ENCODE measurements around the gene SF3B4.

GRCh38 chr1:149925751-149926150, 1.9 kb downstream of the SF3B4 start:
- TF ChIP-seq POU6F1 (CRISPR knock-in tag; IDR thresholded peaks at IDR 0.05; ENCODE audit: borderline replicate concordance, low read depth) (no peak), RARB (CRISPR knock-in tag; IDR thresholded peaks at IDR 0.05) (no peak), TSHZ2 (CRISPR knock-in tag; IDR thresholded peaks at IDR 0.05) (no peak)

Measured in SK-N-SH treated with all-trans-retinoic acid at 6 μM for 48 hours (cell line).